ENCODE results near the gene MAMSTR. TPM values are rescaled to one million over a fixed set of nuclear protein-coding genes. Genes with fewer than 3 reads are reported as not detected.

MAMSTR gene
- total and polyA plus RNA-seq, 12 donors, result 1.9 to 7.5 (median 3.4) TPM

GRCh38 chr19:48663667-48664066 is 55.9 kb downstream of the MAMSTR start:
- no peak for DNase-seq
- Histone ChIP-seq H3K36me3 (no peaks in the 10 kb centered on the region), H3K27ac (no peak overlapping the region), H3K4me3 (no peak overlapping the region), H3K27me3 (no peaks in the 10 kb centered on the region), H3K9me3 (no peaks in the 10 kb centered on the region), H3K4me1 (peaks cover 0 to 15% (median 9%) of the 10 kb centered on the region in 9 donors)
- ATAC-seq, result no peak
- intact Hi-C loops (cut with DNase I), result no loop called here
- 91 to 92% methylated on average over 4 of the region's 4 CpGs for WGBS, 2 donors
- TF ChIP-seq, protein P1, sequence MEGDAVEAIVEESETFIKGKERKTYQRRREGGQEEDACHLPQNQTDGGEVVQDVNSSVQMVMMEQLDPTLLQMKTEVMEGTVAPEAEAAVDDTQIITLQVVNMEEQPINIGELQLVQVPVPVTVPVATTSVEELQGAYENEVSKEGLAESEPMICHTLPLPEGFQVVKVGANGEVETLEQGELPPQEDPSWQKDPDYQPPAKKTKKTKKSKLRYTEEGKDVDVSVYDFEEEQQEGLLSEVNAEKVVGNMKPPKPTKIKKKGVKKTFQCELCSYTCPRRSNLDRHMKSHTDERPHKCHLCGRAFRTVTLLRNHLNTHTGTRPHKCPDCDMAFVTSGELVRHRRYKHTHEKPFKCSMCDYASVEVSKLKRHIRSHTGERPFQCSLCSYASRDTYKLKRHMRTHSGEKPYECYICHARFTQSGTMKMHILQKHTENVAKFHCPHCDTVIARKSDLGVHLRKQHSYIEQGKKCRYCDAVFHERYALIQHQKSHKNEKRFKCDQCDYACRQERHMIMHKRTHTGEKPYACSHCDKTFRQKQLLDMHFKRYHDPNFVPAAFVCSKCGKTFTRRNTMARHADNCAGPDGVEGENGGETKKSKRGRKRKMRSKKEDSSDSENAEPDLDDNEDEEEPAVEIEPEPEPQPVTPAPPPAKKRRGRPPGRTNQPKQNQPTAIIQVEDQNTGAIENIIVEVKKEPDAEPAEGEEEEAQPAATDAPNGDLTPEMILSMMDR (IDR thresholded peaks at IDR 0.05), result no peak

Other genes with a start within 250 kb of the MAMSTR start
- gene LMTK3, start 207.9 kb downstream of the MAMSTR start, total RNA-seq, result 1 to 10 TPM in 4 of 10 donors, under 1 TPM in 6; 0.40 to 1.3 (median 0.88) TPM
- 1 to 10 TPM in 1 of 2 donors, under 1 TPM in 1; 0.12 to 1.5 TPM for gene LMTK3, start 207.9 kb downstream of the MAMSTR start, polyA plus RNA-seq
- gene SULT2B1, start 167.6 kb downstream of the MAMSTR start, total RNA-seq, result under 1 TPM in 3 of 10 donors, not detected in 7; 0.42 to 0.70 (median 0.42) TPM
- under 1 TPM; 0.13 to 0.44 TPM for gene SULT2B1, start 167.6 kb downstream of the MAMSTR start, polyA plus RNA-seq
- gene SPACA4, start 113.0 kb downstream of the MAMSTR start, total RNA-seq, result not detected
- not detected for gene SPACA4, start 113.0 kb downstream of the MAMSTR start, polyA plus RNA-seq
- gene FAM83E, start 104.6 kb downstream of the MAMSTR start, total RNA-seq, result not detected
- under 1 TPM in 1 of 2 donors, not detected in 1; 0.01 TPM for gene FAM83E, start 104.6 kb downstream of the MAMSTR start, polyA plus RNA-seq
- gene RPL18, start 100.5 kb downstream of the MAMSTR start, total RNA-seq, result 100 to 1,000 TPM; 493 to 753 (median 543) TPM
- 1,000 to 10,000 TPM; 1,418 to 2,257 TPM for gene RPL18, start 100.5 kb downstream of the MAMSTR start, polyA plus RNA-seq
- gene SPHK2, start 100.2 kb downstream of the MAMSTR start, total RNA-seq, result 10 to 100 TPM in 2 of 10 donors, 1 to 10 TPM in 8; 5.7 to 13.0 (median 7.7) TPM
- gene SPHK2, start 100.2 kb downstream of the MAMSTR start, polyA plus RNA-seq, result 10 to 100 TPM in 1 of 2 donors, 1 to 10 TPM in 1; 8.7 to 15.9 TPM
- gene DBP, start 82.3 kb downstream of the MAMSTR start, total RNA-seq, result 10 to 100 TPM in 8 of 10 donors, 1 to 10 TPM in 2; 2.4 to 30.0 (median 12.8) TPM
- gene DBP, start 82.3 kb downstream of the MAMSTR start, polyA plus RNA-seq, result 10 to 100 TPM in 1 of 2 donors, 1 to 10 TPM in 1; 5.8 to 11.6 TPM
- gene CA11, start 73.5 kb downstream of the MAMSTR start, total RNA-seq, result 1 to 10 TPM; 1.8 to 9.6 (median 3.8) TPM
- 10 to 100 TPM in 1 of 2 donors, 1 to 10 TPM in 1; 3.2 to 24.5 TPM for gene CA11, start 73.5 kb downstream of the MAMSTR start, polyA plus RNA-seq
- gene NTN5, start 46.7 kb downstream of the MAMSTR start, total RNA-seq, result under 1 TPM in 6 of 10 donors, not detected in 4; 0.17 to 0.68 (median 0.28) TPM
- gene NTN5, start 46.7 kb downstream of the MAMSTR start, polyA plus RNA-seq, result under 1 TPM; 0.17 to 0.37 TPM
- not detected for gene FUT2, start 23.8 kb downstream of the MAMSTR start, total RNA-seq
- gene FUT2, start 23.8 kb downstream of the MAMSTR start, polyA plus RNA-seq, result under 1 TPM in 1 of 2 donors, not detected in 1; 0.07 TPM
- 10 to 100 TPM; 13.6 to 23.5 (median 15.4) TPM for gene RASIP1, start 20.9 kb upstream of the MAMSTR start, total RNA-seq
- 10 to 100 TPM; 19.9 to 27.3 TPM for gene RASIP1, start 20.9 kb upstream of the MAMSTR start, polyA plus RNA-seq
- under 1 TPM in 9 of 10 donors, not detected in 1; 0.12 to 0.95 (median 0.68) TPM for gene IZUMO1, start 27.2 kb upstream of the MAMSTR start, total RNA-seq
- gene IZUMO1, start 27.2 kb upstream of the MAMSTR start, polyA plus RNA-seq, result 1 to 10 TPM in 1 of 2 donors, under 1 TPM in 1; 0.39 to 1.3 TPM
- 1 to 10 TPM; 1.8 to 5.7 (median 2.7) TPM for gene FUT1, start 32.9 kb upstream of the MAMSTR start, total RNA-seq
- 1 to 10 TPM; 2.2 to 5.4 TPM for gene FUT1, start 32.9 kb upstream of the MAMSTR start, polyA plus RNA-seq
- gene FGF21, start 35.8 kb upstream of the MAMSTR start, total RNA-seq, result not detected
- gene FGF21, start 35.8 kb upstream of the MAMSTR start, polyA plus RNA-seq, result not detected
- 10 to 100 TPM; 49.9 to 77.8 (median 65.2) TPM for gene BCAT2, start 91.3 kb upstream of the MAMSTR start, total RNA-seq
- 10 to 100 TPM; 43.7 to 96.7 TPM for gene BCAT2, start 91.3 kb upstream of the MAMSTR start, polyA plus RNA-seq
- 1 to 10 TPM; 1.1 to 5.3 (median 3.1) TPM for gene HSD17B14, start 116.8 kb upstream of the MAMSTR start, total RNA-seq
- 1 to 10 TPM; 2.4 to 2.7 TPM for gene HSD17B14, start 116.8 kb upstream of the MAMSTR start, polyA plus RNA-seq
- gene PLEKHA4, start 148.9 kb upstream of the MAMSTR start, total RNA-seq, result 10 to 100 TPM; 18.5 to 70.6 (median 25.1) TPM
- gene PLEKHA4, start 148.9 kb upstream of the MAMSTR start, polyA plus RNA-seq, result 10 to 100 TPM; 29.3 to 29.5 TPM
- gene PPP1R15A, start 152.7 kb upstream of the MAMSTR start, total RNA-seq, result 100 to 1,000 TPM in 1 of 10 donors, 10 to 100 TPM in 9; 55.4 to 123 (median 73.7) TPM
- 100 to 1,000 TPM in 1 of 2 donors, 10 to 100 TPM in 1; 59.6 to 192 TPM for gene PPP1R15A, start 152.7 kb upstream of the MAMSTR start, polyA plus RNA-seq
- gene TULP2, start 179.0 kb upstream of the MAMSTR start, total RNA-seq, result under 1 TPM in 5 of 10 donors, not detected in 5; 0.15 to 0.69 (median 0.49) TPM
- under 1 TPM in 1 of 2 donors, not detected in 1; 0.22 TPM for gene TULP2, start 179.0 kb upstream of the MAMSTR start, polyA plus RNA-seq
- gene NUCB1, start 180.6 kb upstream of the MAMSTR start, total RNA-seq, result 100 to 1,000 TPM; 227 to 452 (median 311) TPM
- 100 to 1,000 TPM; 170 to 294 TPM for gene NUCB1, start 180.6 kb upstream of the MAMSTR start, polyA plus RNA-seq
- under 1 TPM in 1 of 10 donors, not detected in 9; 0.51 TPM for gene DHDH, start 214.0 kb upstream of the MAMSTR start, total RNA-seq
- gene DHDH, start 214.0 kb upstream of the MAMSTR start, polyA plus RNA-seq, result under 1 TPM in 1 of 2 donors, not detected in 1; 0.17 TPM
- 10 to 100 TPM; 11.5 to 41.5 (median 19.5) TPM for gene BAX, start 235.2 kb upstream of the MAMSTR start, total RNA-seq
- 10 to 100 TPM; 17.6 to 37.4 TPM for gene BAX, start 235.2 kb upstream of the MAMSTR start, polyA plus RNA-seq
- gene FTL, start 245.6 kb upstream of the MAMSTR start, total RNA-seq, result 1,000 to 10,000 TPM in 2 of 10 donors, 100 to 1,000 TPM in 8; 450 to 3,518 (median 637) TPM
- gene FTL, start 245.6 kb upstream of the MAMSTR start, polyA plus RNA-seq, result 1,000 to 10,000 TPM; 1,046 to 1,578 TPM

Measured in heart right ventricle (tissue), 16 donors.